Measurements from ENCODE around the gene TMEM86A.

DNA sequence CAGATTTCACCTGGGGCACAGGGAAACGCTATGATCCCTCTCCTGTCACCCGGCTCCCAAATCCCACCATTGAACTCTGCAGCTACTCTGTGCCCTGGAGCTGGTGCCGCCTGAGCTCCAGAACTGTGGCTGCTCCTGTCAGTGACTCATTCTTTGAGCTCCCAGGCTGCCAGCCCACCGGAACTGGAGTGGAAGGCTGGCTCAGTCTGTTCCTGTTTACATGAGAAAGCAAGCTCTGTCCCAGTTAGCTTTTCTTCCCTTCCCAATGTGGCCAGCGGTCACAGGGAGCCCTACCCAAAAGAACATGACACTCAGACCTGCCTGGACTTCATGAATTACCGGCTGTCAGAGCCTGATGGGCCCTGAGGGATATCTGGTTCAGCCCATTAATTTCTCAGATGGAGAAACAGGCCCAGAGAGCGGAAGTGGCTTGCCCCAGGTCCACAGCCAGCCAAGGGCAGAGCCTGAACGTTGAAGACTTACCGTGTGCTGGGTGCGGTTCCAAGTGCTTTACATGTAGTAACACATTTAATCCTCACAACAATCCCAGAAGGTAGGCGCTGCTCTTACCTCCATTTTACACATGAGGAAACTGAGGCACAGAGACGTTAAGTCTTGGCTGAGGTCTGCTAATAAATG, 51.2 kb downstream of the TMEM86A start:
- no peak for TF ChIP-seq EZH2 (IDR thresholded peaks at IDR 0.05; ENCODE audit: borderline replicate concordance, low read length)
- TF ChIP-seq, protein P1, sequence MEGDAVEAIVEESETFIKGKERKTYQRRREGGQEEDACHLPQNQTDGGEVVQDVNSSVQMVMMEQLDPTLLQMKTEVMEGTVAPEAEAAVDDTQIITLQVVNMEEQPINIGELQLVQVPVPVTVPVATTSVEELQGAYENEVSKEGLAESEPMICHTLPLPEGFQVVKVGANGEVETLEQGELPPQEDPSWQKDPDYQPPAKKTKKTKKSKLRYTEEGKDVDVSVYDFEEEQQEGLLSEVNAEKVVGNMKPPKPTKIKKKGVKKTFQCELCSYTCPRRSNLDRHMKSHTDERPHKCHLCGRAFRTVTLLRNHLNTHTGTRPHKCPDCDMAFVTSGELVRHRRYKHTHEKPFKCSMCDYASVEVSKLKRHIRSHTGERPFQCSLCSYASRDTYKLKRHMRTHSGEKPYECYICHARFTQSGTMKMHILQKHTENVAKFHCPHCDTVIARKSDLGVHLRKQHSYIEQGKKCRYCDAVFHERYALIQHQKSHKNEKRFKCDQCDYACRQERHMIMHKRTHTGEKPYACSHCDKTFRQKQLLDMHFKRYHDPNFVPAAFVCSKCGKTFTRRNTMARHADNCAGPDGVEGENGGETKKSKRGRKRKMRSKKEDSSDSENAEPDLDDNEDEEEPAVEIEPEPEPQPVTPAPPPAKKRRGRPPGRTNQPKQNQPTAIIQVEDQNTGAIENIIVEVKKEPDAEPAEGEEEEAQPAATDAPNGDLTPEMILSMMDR (IDR thresholded peaks at IDR 0.05; ENCODE audit: low read length): no peak
